Tibial nerve (tissue), 4 donors: Measurements from ENCODE around the gene TNFRSF25. TPM values are rescaled to one million over a fixed set of nuclear protein-coding genes. Genes with fewer than 3 reads are reported as not detected.

Source experiments
- DNase-seq, 2 donors: peaks; one replicate each; pipeline ENCODE4 v3.0.0-alpha.2; 2019; ENCODE audit warnings: low spot score in 2 of 2
- H3K27ac ChIP-seq, 4 donors: fragments of 200-600 bp; sonication (generic) in 3 of 4; one replicate each; pipeline ENCODE4 v1.5.1; 2017 to 2019; ENCODE audit warnings: mild to moderate bottlenecking in 1 of 4
- H3K27me3 ChIP-seq, 2 donors: fragments of 200-600 bp; sonication (generic) in 1 of 2; one replicate each; pipeline versions ENCODE4 v1.5.1 to v1.6.0; 2017 to 2019
- H3K36me3 ChIP-seq, 3 donors: fragments of 200-600 bp; sonication (generic); one replicate each; pipeline ENCODE4 v1.5.1; 2018 to 2019
- H3K4me1 ChIP-seq, 4 donors: fragments of 200-600 bp; sonication (generic) in 3 of 4; one replicate each; pipeline ENCODE4 v1.5.1; 2017 to 2019
- H3K4me3 ChIP-seq, 4 donors: fragments of 200-600 bp; sonication (generic) in 3 of 4; one replicate each; pipeline ENCODE4 v1.5.1; 2017 to 2019; ENCODE audit warnings: mild to moderate bottlenecking in 1 of 4, moderate library complexity in 1 of 4
- H3K9me3 ChIP-seq, 4 donors: fragments of 200-600 bp; sonication (generic) in 3 of 4; one replicate each; pipeline ENCODE4 v1.5.1; 2017 to 2019
- CTCF ChIP-seq, 5 experiments: fragments of 200-600 bp in 3 of 5; fragments of 450-650 bp in 2 of 5; sonication (generic) in 3 of 5; IDR thresholded peaks; one replicate each; pipeline ENCODE4 v1.5.1; 2016 to 2019; ENCODE audit warnings: antibody characterized with exemption in 5 of 5, mild to moderate bottlenecking in 3 of 5, moderate library complexity in 2 of 5
- EP300 ChIP-seq, 2 donors: sonication (generic); formaldehyde crosslinking; IDR thresholded peaks; one replicate each; pipeline ENCODE4 v1.6.1; 2017; ENCODE audit warnings: antibody characterized with exemption in 2 of 2, mild to moderate bottlenecking in 1 of 2
- POLR2A ChIP-seq, 2 donors: fragments of 450-650 bp; IDR thresholded peaks; one replicate each; pipeline ENCODE4 v1.6.1; 2017; ENCODE audit warnings: antibody characterized with exemption in 2 of 2, mild to moderate bottlenecking in 2 of 2, moderate library complexity in 2 of 2
- WGBS, 2 donors: methylation state at CpG; one replicate each; pipeline ENCODE4 v1.1.5; 2018; 5-methylcytosine and 5-hydroxymethylcytosine counted together
- total RNA-seq, 4 donors: library from RNA; depleted of rRNA; stranded (reverse); fragments of >200 nt; gene quantifications; one replicate each; pipeline ENCODE4 v1.1.0, GENCODE V29; 2016

The TNFRSF25 gene
- total RNA-seq, 4 donors from 2014 or later, result 32.3 to 79.8 (median 53.4) TPM

- Histone ChIP-seq H3K4me3 (no peak overlapping the region), H3K27ac (peak overlapping the region in 1 of 4 donors; percentile 89), H3K4me1 (peaks cover 0 to 52% (median 8%) of the 10 kb centered on the region in 4 donors), H3K36me3 (no peaks in the 10 kb centered on the region), H3K9me3 (no peaks in the 10 kb centered on the region), H3K27me3 (peaks cover 0 to under 1% of the 10 kb centered on the region in 2 donors)
- TF ChIP-seq EP300 (IDR thresholded peaks at IDR 0.05), result no peak
- no peak for TF ChIP-seq CTCF (IDR thresholded peaks at IDR 0.05)
- TF ChIP-seq POLR2A (IDR thresholded peaks at IDR 0.05), result no peak
- 58 to 73% methylated on average over 6 to 16 of the region's 16 CpGs for WGBS, 2 donors
- no peak for DNase-seq
Measured at GRCh38 chr1:6511561-6512244, 45.7 kb upstream of the TNFRSF25 start.

GRCh38 chr1:6511056-6511455 lies 45.1 kb upstream of the TNFRSF25 start:
- Histone ChIP-seq H3K9me3 (no peaks in the 10 kb centered on the region), H3K36me3 (no peaks in the 10 kb centered on the region), H3K4me1 (peaks cover 0 to 59% (median 13%) of the 10 kb centered on the region in 4 donors), H3K27me3 (peaks cover 0 to 4% of the 10 kb centered on the region in 2 donors), H3K4me3 (no peak overlapping the region), H3K27ac (peak overlapping the region in 2 of 4 donors; percentile 67 to 89)
- DNase-seq, result no peak
- TF ChIP-seq CTCF (IDR thresholded peaks at IDR 0.05), result no peak
- no peak for TF ChIP-seq POLR2A (IDR thresholded peaks at IDR 0.05)
- no peak for TF ChIP-seq EP300 (IDR thresholded peaks at IDR 0.05)
- WGBS, 2 donors, result 56 to 75% methylated on average over 6 of the region's 6 CpGs

GRCh38 chr1:6510493-6510892 lies 44.5 kb upstream of the TNFRSF25 start:
- Histone ChIP-seq H3K27me3 (peaks cover 0 to 4% of the 10 kb centered on the region in 2 donors), H3K27ac (peak overlapping the region in 2 of 4 donors; percentile 67 to 89), H3K4me3 (no peak overlapping the region), H3K9me3 (no peaks in the 10 kb centered on the region), H3K36me3 (no peaks in the 10 kb centered on the region), H3K4me1 (peaks cover 0 to 61% (median 13%) of the 10 kb centered on the region in 4 donors)
- 81% methylated on average over 6 of the region's 6 CpGs for WGBS, 2 donors
- no peak for DNase-seq
- no peak for TF ChIP-seq POLR2A (IDR thresholded peaks at IDR 0.05)
- no peak for TF ChIP-seq CTCF (IDR thresholded peaks at IDR 0.05)
- TF ChIP-seq EP300 (IDR thresholded peaks at IDR 0.05), result no peak

GRCh38 chr1:6509919-6510291 lies 43.9 kb upstream of the TNFRSF25 start:
- Histone ChIP-seq H3K9me3 (no peaks in the 10 kb centered on the region), H3K4me1 (peaks cover 0 to 63% (median 13%) of the 10 kb centered on the region in 4 donors), H3K27ac (peak overlapping the region in 3 of 4 donors; percentile 1 to 92 (median 89)), H3K27me3 (peaks cover 0 to 4% of the 10 kb centered on the region in 2 donors), H3K36me3 (no peaks in the 10 kb centered on the region), H3K4me3 (no peak overlapping the region)
- WGBS, 2 donors, result 45 to 55% methylated on average over 8 to 10 of the region's 10 CpGs
- DNase-seq, result no peak
- TF ChIP-seq EP300 (IDR thresholded peaks at IDR 0.05), result peak in 1 of 2 donors; percentile 50
- peak in 1 of 2 donors; percentile 16 for TF ChIP-seq POLR2A (IDR thresholded peaks at IDR 0.05)
- no peak for TF ChIP-seq CTCF (IDR thresholded peaks at IDR 0.05)

- Histone ChIP-seq H3K27me3 (peaks cover 0 to 4% of the 10 kb centered on the region in 2 donors), H3K27ac (peak overlapping the region in 3 of 4 donors; percentile 1 to 92 (median 89)), H3K4me1 (peaks cover 0 to 67% (median 13%) of the 10 kb centered on the region in 4 donors), H3K36me3 (no peaks in the 10 kb centered on the region), H3K4me3 (no peak overlapping the region), H3K9me3 (no peaks in the 10 kb centered on the region)
- DNase-seq, result no peak
- 54 to 60% methylated on average over 17 to 19 of the region's 20 CpGs for WGBS, 2 donors
- TF ChIP-seq POLR2A (IDR thresholded peaks at IDR 0.05) (no peak), CTCF (IDR thresholded peaks at IDR 0.05) (no peak), EP300 (IDR thresholded peaks at IDR 0.05) (no peak)
Measured at GRCh38 chr1:6509220-6509918, 43.4 kb upstream of the TNFRSF25 start.
